A549 (cell line): ENCODE results near the gene LAMTOR5. TPM values are rescaled to one million over a fixed set of nuclear protein-coding genes. Genes with fewer than 3 reads are reported as not detected.

ENCODE experiments used
- ATAC-seq, 2 experiments: fragments of 200-7000 bp in 1 of 2; fragments of >200 bp in 1 of 2; cut with Nextera tagmentation in 1 of 2; cut with Tn5 transposase in 1 of 2; 3 replicates each; pipeline versions ENCODE4 v1.8.0 to v1.9.1; 2018 to 2020; ENCODE audit warnings: mild to moderate bottlenecking in 1 of 2, moderate library complexity in 1 of 2
- CTCF ChIA-PET: fragments of 300-600 bp; sonication (Branson Sonifier 250); formaldehyde crosslinking; extraction: SDS; loops from one replicate; lab custom pipeline; 2021; ENCODE audit warnings: antibody characterized with exemption, inconsistent platforms; lab: Yijun Ruan, JAX
- POLR2A ChIA-PET: fragments of 350-600 bp; formaldehyde crosslinking; extraction: SDS; loops from one replicate; lab custom pipeline; 2021; ENCODE audit warnings: antibody characterized with exemption, inconsistent platforms; lab: Yijun Ruan, JAX
- DNase-seq, 2 experiments: peaks; one replicate each; pipeline versions ENCODE4 v3.0.0 to v3.0.0-alpha.2; 2011 to 2016; ENCODE audit warnings: low read depth in 1 of 2, low spot score in 1 of 2
- FAIRE-seq: peaks from 2 replicates; lab custom pipeline; 2011; peaks lifted over from hg19 to GRCh38; lab: Jason Lieb, UNC
- H3K27ac ChIP-seq, 2 experiments: fragments of >200 bp; sonication (Bioruptor Twin); formaldehyde crosslinking; 3 replicates each; pipeline ENCODE4 v1.5.1; 2016 to 2017
- H3K4me1 ChIP-seq: fragments of >200 bp; sonication (Bioruptor Twin); formaldehyde crosslinking; 3 replicates; pipeline ENCODE4 v1.6.1; 2016
- H3K4me2 ChIP-seq: fragments of >200 bp; sonication (Bioruptor Twin); formaldehyde crosslinking; 3 replicates; pipeline ENCODE4 v1.6.1; 2016
- H3K4me3 ChIP-seq: fragments of >200 bp; sonication (Bioruptor Twin); formaldehyde crosslinking; 3 replicates; pipeline ENCODE4 v1.5.1; 2016
- H3K9me3 ChIP-seq: fragments of >200 bp; sonication (Bioruptor Twin); formaldehyde crosslinking; 3 replicates; pipeline ENCODE4 v1.6.1; 2016
- CBX2 ChIP-seq: fragments of 200-600 bp; sonication (generic); IDR thresholded peaks from 2 replicates; pipeline ENCODE4 v1.6.1; 2016; ENCODE audit warnings: low read depth, mild to moderate bottlenecking, borderline replicate concordance
- CHD2 ChIP-seq: fragments of 150-350 bp; IDR thresholded peaks from 2 replicates; pipeline ENCODE4 v1.6.1; 2014; ENCODE audit warnings: low read length; ENCODE audit not compliant: partially characterized antibody
- EHF ChIP-seq: fragments of 250-450 bp; sonication (Bioruptor Pico); IDR thresholded peaks from 2 replicates; pipeline ENCODE4 v1.5.0; 2020; ENCODE audit warnings: mild to moderate bottlenecking
- EHMT2 ChIP-seq: fragments of 200-600 bp; sonication (generic); IDR thresholded peaks from 2 replicates; pipeline ENCODE4 v1.6.1; 2016; ENCODE audit warnings: antibody characterized with exemption, low read depth, mild to moderate bottlenecking, moderate library complexity
- EP300 ChIP-seq, 2 experiments: fragments of >200 bp; sonication (Bioruptor Twin); formaldehyde crosslinking; IDR thresholded peaks; 2 replicates in 1 of 2; 3 replicates in 1 of 2; pipeline ENCODE4 v1.6.1; 2016 to 2017
- ESRRA ChIP-seq: fragments of 150-350 bp; IDR thresholded peaks from 2 replicates; pipeline ENCODE4 v1.6.1; 2014; ENCODE audit warnings: mild to moderate bottlenecking, low read length, borderline replicate concordance
- FOSB ChIP-seq: fragments of 250-450 bp; sonication (Bioruptor Pico); IDR thresholded peaks from 2 replicates; pipeline ENCODE4 v1.5.0; 2020; ENCODE audit warnings: mild to moderate bottlenecking, moderate library complexity
- FOSL2 ChIP-seq, 2 experiments: fragments of 450-650 bp in 1 of 2; fragments of >200 bp in 1 of 2; sonication (Bioruptor Twin) in 1 of 2; formaldehyde crosslinking; IDR thresholded peaks; 2 replicates each; pipeline versions ENCODE4 v1.5.0 to v1.6.1; 2016 to 2020; ENCODE audit warnings: mild to moderate bottlenecking in 1 of 2, moderate library complexity in 1 of 2
- HMGXB4 ChIP-seq: fragments of 250-450 bp; sonication (Bioruptor Pico); IDR thresholded peaks from 2 replicates; pipeline ENCODE4 v1.5.0; 2021; ENCODE audit warnings: mild to moderate bottlenecking, moderate library complexity, borderline replicate concordance
- HOXA7 ChIP-seq: fragments of 250-450 bp; sonication (Bioruptor Pico); IDR thresholded peaks from 2 replicates; pipeline ENCODE4 v1.5.0; 2020; ENCODE audit warnings: mild to moderate bottlenecking, moderate library complexity
- HOXB5 ChIP-seq: fragments of 250-450 bp; sonication (Bioruptor Pico); IDR thresholded peaks from 2 replicates; pipeline ENCODE4 v1.5.0; 2020; ENCODE audit warnings: mild to moderate bottlenecking, moderate library complexity
- JUNB ChIP-seq: fragments of >200 bp; sonication (Bioruptor Twin); formaldehyde crosslinking; IDR thresholded peaks from 2 replicates; pipeline ENCODE4 v1.6.1; 2016
- KDM1A ChIP-seq: fragments of 200-600 bp; sonication (generic); IDR thresholded peaks from 2 replicates; pipeline ENCODE4 v1.6.1; 2016; ENCODE audit warnings: low read depth, mild to moderate bottlenecking
- MAZ ChIP-seq: fragments of 150-350 bp; IDR thresholded peaks from 2 replicates; pipeline ENCODE4 v1.6.1; 2014; ENCODE audit warnings: antibody characterized with exemption, low read depth, low read length, borderline replicate concordance
- MYC ChIP-seq: IDR thresholded peaks from 2 replicates; pipeline ENCODE4 v1.6.1; 2012; ENCODE audit warnings: mild to moderate bottlenecking, inconsistent platforms, low read length, improper control_type of control experiment, borderline replicate concordance
- NFE2L2 ChIP-seq: fragments of 150-350 bp; conservative IDR thresholded peaks from 2 replicates; pipeline ENCODE4 v1.6.1; 2014; ENCODE audit warnings: low read length
- NR3C1 ChIP-seq: fragments of >200 bp; sonication (Bioruptor Twin); formaldehyde crosslinking; IDR thresholded peaks from 3 replicates; pipeline ENCODE4 v1.6.1; 2017
- POLR2A ChIP-seq: IDR thresholded peaks from 2 replicates; pipeline ENCODE4 v1.6.1; 2012; ENCODE audit warnings: mild to moderate bottlenecking, low read length
- POLR2AphosphoS2 ChIP-seq: conservative IDR thresholded peaks from 2 replicates; pipeline ENCODE4 v1.6.1; 2012; ENCODE audit warnings: low read length, improper control_type of control experiment, inconsistent platforms
- RARB ChIP-seq: fragments of 250-450 bp; sonication (Bioruptor Pico); IDR thresholded peaks from 2 replicates; pipeline ENCODE4 v1.8.0; 2021; ENCODE audit warnings: mild to moderate bottlenecking, moderate library complexity
- REST ChIP-seq: fragments of 200-600 bp; sonication (generic); IDR thresholded peaks from 2 replicates; pipeline ENCODE4 v1.6.1; 2016; ENCODE audit warnings: antibody characterized with exemption, mild to moderate bottlenecking, moderate library complexity
- TFCP2L1 ChIP-seq: fragments of 250-450 bp; sonication (Bioruptor Pico); IDR thresholded peaks from 2 replicates; pipeline ENCODE4 v1.5.0; 2021; ENCODE audit warnings: mild to moderate bottlenecking
- ZC3H11A ChIP-seq: fragments of 450-650 bp; IDR thresholded peaks from 2 replicates; pipeline ENCODE4 v1.6.1; 2014; ENCODE audit warnings: antibody characterized with exemption, mild to moderate bottlenecking
- ZNF302 ChIP-seq: fragments of 250-450 bp; sonication (Bioruptor Pico); IDR thresholded peaks from 2 replicates; pipeline ENCODE4 v1.9.0; 2021; ENCODE audit warnings: inconsistent platforms, mild to moderate bottlenecking, moderate library complexity
- WGBS: methylation state at CpG from one replicate; pipeline ENCODE4 v1.1.6; 2017; ENCODE audit errors: missing lambda C conversion rate; 5-methylcytosine and 5-hydroxymethylcytosine counted together
- polyA plus RNA-seq, 4 experiments: library from polyadenylated mRNA; depleted of rRNA in 3 of 4; stranded (reverse); fragments of >200 nt; fragmentation: RNase III in 1 of 4; extraction: RNeasy Plus Mini Kit Qiagen cat#74134 plus additional on column Dnase treatment in 1 of 4; gene quantifications; 2 replicates in 3 of 4; 3 replicates in 1 of 4; pipeline ENCODE4 v1.2.3, GENCODE V29; 2011 to 2017
- TF ChIP-seq, protein P1 (sequence below): fragments of >200 bp; sonication (Bioruptor Twin); formaldehyde crosslinking; IDR thresholded peaks from 2 replicates; pipeline ENCODE4 v1.6.1; 2016
- TF ChIP-seq, protein P2 (sequence below): fragments of 150-350 bp; IDR thresholded peaks from 2 replicates; pipeline ENCODE4 v1.6.1; 2014; ENCODE audit warnings: low read depth, mild to moderate bottlenecking, low read length

Gene LAMTOR5
- polyA plus RNA-seq, 2 of the 4 experiments (the other 2 are of a cell fraction) = 254 to 256 TPM

- no peak for ATAC-seq
- TF ChIP-seq NR3C1 (no peak), FOSB (no peak), EP300 (IDR thresholded peaks at IDR 0.05) (no peak), POLR2A (no peak), TFCP2L1 (no peak), ZNF302 (no peak), RARB (no peak), EHMT2 (no peak), NFE2L2 (no peak), ZC3H11A (no peak), REST (no peak)
- TF ChIP-seq, protein P1, sequence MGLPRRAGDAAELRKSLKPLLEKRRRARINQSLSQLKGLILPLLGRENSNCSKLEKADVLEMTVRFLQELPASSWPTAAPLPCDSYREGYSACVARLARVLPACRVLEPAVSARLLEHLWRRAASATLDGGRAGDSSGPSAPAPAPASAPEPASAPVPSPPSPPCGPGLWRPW = no peak
- FAIRE-seq = no peak
- ChIA-PET CTCF (interaction anchor here (1.0 to 2.0 kb wide), 4 partner anchors 18 to 101 kb away, joined by 3 to 11 read pairs (median 6); no protein-coding TSS in a partner anchor), POLR2A (interaction anchor here (0.6 to 4.8 kb wide), 4 partner anchors 9 to 56 kb away, joined by 3 to 37 read pairs (median 3); partner anchors contain the start of gene RBM15)
- DNase-seq = no peak
- Histone ChIP-seq H3K4me1 (peaks cover 36% of the 10 kb centered on the region), H3K9me3 (no peaks in the 10 kb centered on the region), H3K4me3 (no peak overlapping the region), H3K4me2 (peak overlapping the region; percentile 90), H3K27ac (peak overlapping the region; percentile 91 to 92)
- 44% methylated on average over 3 of the region's 3 CpGs for WGBS
Measured at GRCh38 chr1:110394493-110394820, 13.0 kb downstream of the LAMTOR5 start.

GRCh38 chr1:110393691-110394492, 13.6 kb downstream of the LAMTOR5 start:
- 4% methylated on average over 3 of the region's 3 CpGs for WGBS
- ChIA-PET CTCF (interaction anchor here (0.9 to 2.0 kb wide), 5 partner anchors 40 to 191 kb away, joined by 3 to 11 read pairs (median 7); partner anchors contain the start of gene RBM15), POLR2A (interaction anchor here (0.8 to 4.8 kb wide), 4 partner anchors 10 to 55 kb away, joined by 3 to 37 read pairs (median 6); partner anchors contain the start of gene RBM15)
- peaks cover 41% of the 10 kb centered on the region for H3K4me1 ChIP-seq
- no peaks in the 10 kb centered on the region for H3K9me3 ChIP-seq
- H3K4me3 ChIP-seq = no peak overlapping the region
- FAIRE-seq (no peak), ATAC-seq (peak; percentile 76 to 77), DNase-seq (peak; percentile 12 to 85)
- peak overlapping the region; percentile 90 for H3K4me2 ChIP-seq
- H3K27ac ChIP-seq = peak overlapping the region; percentile 91 to 92
- TF ChIP-seq FOSL2 (IDR thresholded peaks at IDR 0.05) (peak; percentile 78), FOSL2 (CRISPR knock-in tag; IDR thresholded peaks at IDR 0.05) (peak; percentile 88), KDM1A (no peak), MAZ (no peak), ESRRA (no peak), HOXB5 (CRISPR knock-in tag) (no peak), HMGXB4 (CRISPR knock-in tag) (no peak), EHF (CRISPR knock-in tag) (no peak), ZNF302 (no peak), CBX2 (no peak), HOXA7 (CRISPR knock-in tag) (no peak), POLR2AphosphoS2 (no peak), JUNB (peak; percentile 75), TFCP2L1 (no peak), NR3C1 (no peak), MYC (no peak), REST (no peak), CHD2 (no peak)
- TF ChIP-seq, protein P2, sequence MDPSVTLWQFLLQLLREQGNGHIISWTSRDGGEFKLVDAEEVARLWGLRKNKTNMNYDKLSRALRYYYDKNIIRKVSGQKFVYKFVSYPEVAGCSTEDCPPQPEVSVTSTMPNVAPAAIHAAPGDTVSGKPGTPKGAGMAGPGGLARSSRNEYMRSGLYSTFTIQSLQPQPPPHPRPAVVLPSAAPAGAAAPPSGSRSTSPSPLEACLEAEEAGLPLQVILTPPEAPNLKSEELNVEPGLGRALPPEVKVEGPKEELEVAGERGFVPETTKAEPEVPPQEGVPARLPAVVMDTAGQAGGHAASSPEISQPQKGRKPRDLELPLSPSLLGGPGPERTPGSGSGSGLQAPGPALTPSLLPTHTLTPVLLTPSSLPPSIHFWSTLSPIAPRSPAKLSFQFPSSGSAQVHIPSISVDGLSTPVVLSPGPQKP = no peak
